Stomach (tissue), 9 donors: Measurements from ENCODE around the gene OR7G3. TPM values are rescaled to one million over a fixed set of nuclear protein-coding genes. Genes with fewer than 3 reads are reported as not detected.

Source experiments
- DNase-seq, 2 donors: peaks; one replicate each; pipeline versions ENCODE4 v3.0.0 to v3.0.0-alpha.2; 2013 to 2019
- H3K27ac ChIP-seq, 5 donors: fragments of 200-600 bp in 4 of 5; sonication (generic) in 4 of 5; one replicate each; pipeline ENCODE4 v1.5.1; 2013 to 2019; ENCODE audit warnings: mild to moderate bottlenecking in 1 of 5, moderate library complexity in 1 of 5
- H3K27me3 ChIP-seq, 3 donors: fragments of 200-600 bp; sonication (generic); one replicate each; pipeline ENCODE4 v1.5.1; 2017 to 2019; ENCODE audit warnings: mixed run types in 1 of 3
- H3K36me3 ChIP-seq, 4 donors: fragments of 200-600 bp; sonication (generic); 1 replicate in 3 of 4; 2 replicates in 1 of 4; pipeline ENCODE4 v1.5.1; 2016 to 2019
- H3K4me1 ChIP-seq, 4 donors: fragments of 200-600 bp; sonication (generic); one replicate each; pipeline ENCODE4 v1.5.1; 2016 to 2019
- H3K4me3 ChIP-seq, 4 donors: fragments of 200-600 bp; sonication (generic) in 3 of 4; one replicate each; pipeline ENCODE4 v1.5.1; 2016 to 2019; ENCODE audit warnings: mild to moderate bottlenecking in 1 of 4
- H3K9me3 ChIP-seq, 4 donors: fragments of 200-600 bp; sonication (generic); one replicate each; pipeline ENCODE4 v1.5.1; 2016 to 2019
- CTCF ChIP-seq, 7 experiments: fragments of 450-650 bp in 4 of 7; fragments of 200-600 bp in 3 of 7; sonication (generic) in 3 of 7; IDR thresholded peaks; one replicate each; pipeline ENCODE4 v1.5.1; 2016 to 2019; ENCODE audit warnings: antibody characterized with exemption in 7 of 7, control low read depth in 2 of 7, mild to moderate bottlenecking in 1 of 7
- EP300 ChIP-seq: sonication (generic); formaldehyde crosslinking; IDR thresholded peaks from one replicate; pipeline ENCODE4 v1.6.1; 2017; ENCODE audit warnings: antibody characterized with exemption
- POLR2A ChIP-seq, 4 donors: fragments of 450-650 bp; IDR thresholded peaks; one replicate each; pipeline ENCODE4 v1.6.1; 2016; ENCODE audit warnings: antibody characterized with exemption in 4 of 4, control low read depth in 2 of 4, mild to moderate bottlenecking in 1 of 4, moderate library complexity in 1 of 4
- POLR2AphosphoS5 ChIP-seq, 3 donors: sonication (generic); formaldehyde crosslinking; IDR thresholded peaks; one replicate each; pipeline ENCODE4 v1.6.1; 2016; ENCODE audit warnings: antibody characterized with exemption in 3 of 3
- WGBS, 5 donors: extraction: QIAGEN DNeasy Blood & Tissue Kit in 3 of 5; methylation state at CpG; one replicate each; pipeline versions ENCODE4 v1.1.5 to v1.1.7; 2013 to 2018; 5-methylcytosine and 5-hydroxymethylcytosine counted together
- intact Hi-C: fragments of 100-400 bp; cut with DNase I; formaldehyde crosslinking; loops from one replicate; pipeline ENCODE4 v1.15.1; 2023; ENCODE audit warnings: low total_unique reads
- polyA plus RNA-seq, 3 donors: library from polyadenylated mRNA; stranded (reverse); fragments of 200-250 nt; gene quantifications; one replicate each; pipeline ENCODE4 v1.2.3, GENCODE V29; 2013
- total RNA-seq, 5 donors: library from RNA; depleted of rRNA; stranded (reverse); fragments of >200 nt; gene quantifications; one replicate each; pipeline versions ENCODE4 v1.1.0 to v1.2.3, GENCODE V29; 2014 to 2016
- donor health status: healthy with polysubstance abuse.
- donor health status: Bipolar disorder and iron deficiency.
- donor health status: healthy.

Gene OR7G3
- total and polyA plus RNA-seq, 8 donors, result not detected

GRCh38 chr19:9165261-9165660 lies 38.5 kb upstream of the OR7G3 start:
- Histone ChIP-seq H3K27me3 (no peaks in the 10 kb centered on the region), H3K4me3 (no peak overlapping the region), H3K9me3 (peaks cover 7 to 46% (median 30%) of the 10 kb centered on the region in 4 donors), H3K27ac (no peak overlapping the region), H3K4me1 (no peaks in the 10 kb centered on the region), H3K36me3 (peaks cover 32 to 78% (median 75%) of the 10 kb centered on the region in 4 donors)
- intact Hi-C loops, result no loop called here
- no peak for TF ChIP-seq POLR2A (IDR thresholded peaks at IDR 0.05)
- TF ChIP-seq EP300, result no peak
- no peak for TF ChIP-seq POLR2AphosphoS5 (IDR thresholded peaks at IDR 0.05)
- no peak for TF ChIP-seq CTCF (IDR thresholded peaks at IDR 0.05)
- WGBS, 5 donors, result 93 to 96% (median 95%) methylated on average over 3 of the region's 3 CpGs
- no peak for DNase-seq

GRCh38 chr19:9161427-9161826 lies 34.7 kb upstream of the OR7G3 start:
- 94 to 99% (median 98%) methylated on average over 12 of the region's 12 CpGs for WGBS, 5 donors
- intact Hi-C loops, result no loop called here
- Histone ChIP-seq H3K27me3 (no peaks in the 10 kb centered on the region), H3K36me3 (peaks cover 69 to 100% (median 98%) of the 10 kb centered on the region in 4 donors), H3K27ac (no peak overlapping the region), H3K9me3 (peaks cover 7 to 78% (median 47%) of the 10 kb centered on the region in 4 donors), H3K4me3 (no peak overlapping the region), H3K4me1 (no peaks in the 10 kb centered on the region)
- DNase-seq, result no peak
- TF ChIP-seq CTCF (IDR thresholded peaks at IDR 0.05) (no peak), POLR2A (IDR thresholded peaks at IDR 0.05) (no peak), EP300 (no peak), POLR2AphosphoS5 (IDR thresholded peaks at IDR 0.05) (no peak)

GRCh38 chr19:9159891-9160290 lies 33.1 kb upstream of the OR7G3 start:
- TF ChIP-seq POLR2AphosphoS5 (IDR thresholded peaks at IDR 0.05), result no peak
- no peak for TF ChIP-seq EP300
- TF ChIP-seq POLR2A (IDR thresholded peaks at IDR 0.05), result no peak
- no peak for TF ChIP-seq CTCF (IDR thresholded peaks at IDR 0.05)
- intact Hi-C loops, result no loop called here
- DNase-seq, result no peak
- H3K27ac ChIP-seq, result no peak overlapping the region
- peaks cover 11 to 88% (median 61%) of the 10 kb centered on the region in 4 donors for H3K9me3 ChIP-seq
- H3K4me1 ChIP-seq, result no peaks in the 10 kb centered on the region
- 98 to 100% (median 98%) methylated on average over 13 of the region's 13 CpGs for WGBS, 5 donors
- H3K27me3 ChIP-seq, result no peaks in the 10 kb centered on the region
- H3K36me3 ChIP-seq, result peaks cover 70 to 100% (median 99%) of the 10 kb centered on the region in 4 donors
- no peak overlapping the region for H3K4me3 ChIP-seq

GRCh38 chr19:9156304-9156703 lies 29.6 kb upstream of the OR7G3 start:
- Histone ChIP-seq H3K27ac (no peak overlapping the region), H3K36me3 (peaks cover 51 to 96% (median 87%) of the 10 kb centered on the region in 4 donors), H3K9me3 (peaks cover 9 to 93% (median 64%) of the 10 kb centered on the region in 4 donors), H3K4me1 (no peaks in the 10 kb centered on the region), H3K27me3 (no peaks in the 10 kb centered on the region), H3K4me3 (no peak overlapping the region)
- intact Hi-C loops, result no loop called here
- no peak for DNase-seq
- WGBS, 5 donors, result 85 to 94% (median 92%) methylated on average over 1 of the region's 1 CpG
- TF ChIP-seq POLR2A (IDR thresholded peaks at IDR 0.05) (no peak), EP300 (no peak), CTCF (IDR thresholded peaks at IDR 0.05) (no peak), POLR2AphosphoS5 (IDR thresholded peaks at IDR 0.05) (no peak)
